ENCODE measurements around the gene NRG2.

DNA sequence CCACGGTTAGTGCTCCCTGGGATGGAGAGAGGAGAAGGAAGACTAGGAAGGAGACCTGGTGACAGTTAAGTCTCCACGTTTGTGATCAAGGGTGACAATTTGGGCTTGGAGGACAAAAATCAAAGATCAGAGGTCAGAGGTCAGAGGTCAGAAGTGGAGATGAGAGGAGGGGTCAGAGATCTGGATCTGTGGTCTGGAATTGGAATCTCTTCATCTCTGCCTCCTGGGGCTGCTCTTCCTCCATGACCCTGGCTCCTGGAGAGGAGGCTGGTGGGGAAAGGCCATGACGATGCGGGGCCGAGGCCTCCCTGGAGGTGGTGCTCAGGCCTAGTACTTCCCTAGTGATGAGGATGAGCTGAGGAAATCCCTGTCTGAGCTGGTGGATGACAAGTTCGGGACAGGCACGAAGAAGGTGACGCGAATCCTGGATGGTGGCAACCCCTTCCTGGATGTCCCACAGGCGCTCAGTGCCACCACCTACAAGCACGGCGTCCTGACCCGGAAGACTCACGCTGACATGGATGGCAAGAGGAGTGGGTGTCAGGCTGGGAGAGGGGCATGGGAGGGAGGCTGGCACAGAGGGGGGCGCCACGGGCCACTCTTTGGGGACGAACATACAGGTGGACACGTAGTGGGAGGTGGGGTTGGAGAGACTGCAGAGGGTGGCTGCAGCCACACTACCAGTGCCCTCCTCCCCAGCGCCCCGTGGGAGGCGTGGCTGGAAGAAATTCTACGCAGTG is 206.5 kb downstream of the NRG2 start:
- TF ChIP-seq, protein P1, sequence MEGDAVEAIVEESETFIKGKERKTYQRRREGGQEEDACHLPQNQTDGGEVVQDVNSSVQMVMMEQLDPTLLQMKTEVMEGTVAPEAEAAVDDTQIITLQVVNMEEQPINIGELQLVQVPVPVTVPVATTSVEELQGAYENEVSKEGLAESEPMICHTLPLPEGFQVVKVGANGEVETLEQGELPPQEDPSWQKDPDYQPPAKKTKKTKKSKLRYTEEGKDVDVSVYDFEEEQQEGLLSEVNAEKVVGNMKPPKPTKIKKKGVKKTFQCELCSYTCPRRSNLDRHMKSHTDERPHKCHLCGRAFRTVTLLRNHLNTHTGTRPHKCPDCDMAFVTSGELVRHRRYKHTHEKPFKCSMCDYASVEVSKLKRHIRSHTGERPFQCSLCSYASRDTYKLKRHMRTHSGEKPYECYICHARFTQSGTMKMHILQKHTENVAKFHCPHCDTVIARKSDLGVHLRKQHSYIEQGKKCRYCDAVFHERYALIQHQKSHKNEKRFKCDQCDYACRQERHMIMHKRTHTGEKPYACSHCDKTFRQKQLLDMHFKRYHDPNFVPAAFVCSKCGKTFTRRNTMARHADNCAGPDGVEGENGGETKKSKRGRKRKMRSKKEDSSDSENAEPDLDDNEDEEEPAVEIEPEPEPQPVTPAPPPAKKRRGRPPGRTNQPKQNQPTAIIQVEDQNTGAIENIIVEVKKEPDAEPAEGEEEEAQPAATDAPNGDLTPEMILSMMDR (IDR thresholded peaks at IDR 0.05) = no peak
- TF ChIP-seq POLR2A (IDR thresholded peaks at IDR 0.05) = no peak

Measured in uterus (tissue), 2 donors.